K562 (cell line): Measurements from ENCODE around the gene RPN1. TPM values are rescaled to one million over a fixed set of nuclear protein-coding genes. Genes with fewer than 3 reads are reported as not detected.

Source experiments
- ARID2 ChIP-seq: fragments of 450-650 bp; IDR thresholded peaks from 2 replicates; pipeline ENCODE4 v1.6.1; 2017; ENCODE audit warnings: antibody characterized with exemption, mild to moderate bottlenecking
- ATF7 ChIP-seq: fragments of 450-650 bp; IDR thresholded peaks from 2 replicates; pipeline ENCODE4 v1.7.1; 2014; ENCODE audit warnings: mild to moderate bottlenecking, moderate library complexity
- CCAR2 ChIP-seq: fragments of 200-400 bp; formaldehyde crosslinking; IDR thresholded peaks from 2 replicates; pipeline ENCODE4 v1.6.1; 2017; ENCODE audit warnings: mild to moderate bottlenecking, low read depth, low read length
- EWSR1 ChIP-seq: fragments of 450-650 bp; IDR thresholded peaks from 2 replicates; pipeline ENCODE4 v1.6.1; 2018; ENCODE audit warnings: borderline replicate concordance, mild to moderate bottlenecking, low read depth, moderate library complexity; ENCODE audit not compliant: partially characterized antibody
- HMG20A ChIP-seq: fragments of 450-650 bp; formaldehyde crosslinking; conservative IDR thresholded peaks from 2 replicates; pipeline ENCODE4 v1.4.0; 2020; ENCODE audit warnings: mild to moderate bottlenecking, mixed read lengths
- HNRNPUL1 ChIP-seq: fragments of 200-400 bp; formaldehyde crosslinking; IDR thresholded peaks from 2 replicates; pipeline ENCODE4 v1.6.1; 2017; ENCODE audit warnings: low read length
- KLF6 ChIP-seq: fragments of 250-450 bp; sonication (Bioruptor Pico); IDR thresholded peaks from 2 replicates; pipeline ENCODE4 v1.4.0; 2020; ENCODE audit warnings: mild to moderate bottlenecking, moderate library complexity, borderline replicate concordance
- MCM3 ChIP-seq: fragments of 450-650 bp; IDR thresholded peaks from 2 replicates; pipeline ENCODE4 v1.6.1; 2016
- NRF1 ChIP-seq, 2 experiments: fragments of 450-650 bp; IDR thresholded peaks in 1 of 2; conservative IDR thresholded peaks in 1 of 2; 2 replicates each; pipeline ENCODE4 v1.6.1; 2014; ENCODE audit warnings: mild to moderate bottlenecking in 2 of 2
- POLR2AphosphoS2 ChIP-seq: IDR thresholded peaks from 2 replicates; pipeline ENCODE4 v1.6.1; 2012; ENCODE audit warnings: low read length, improper control_type of control experiment
- POLR2B ChIP-seq: fragments of 450-650 bp; IDR thresholded peaks from 2 replicates; pipeline ENCODE4 v1.6.1; 2018; ENCODE audit warnings: low read depth; ENCODE audit not compliant: partially characterized antibody
- PYGO2 ChIP-seq: fragments of 450-650 bp; IDR thresholded peaks from 2 replicates; pipeline ENCODE4 v1.6.1; 2016; ENCODE audit warnings: mild to moderate bottlenecking, missing genetic modification characterization, moderate library complexity, missing compliant biosample characterization
- RB1 ChIP-seq: fragments of 450-650 bp; IDR thresholded peaks from 2 replicates; pipeline ENCODE4 v1.6.1; 2017; ENCODE audit warnings: low read depth, mild to moderate bottlenecking
- SAFB2 ChIP-seq: fragments of 200-400 bp; formaldehyde crosslinking; IDR thresholded peaks from 2 replicates; pipeline ENCODE4 v1.6.1; 2018; ENCODE audit warnings: borderline replicate concordance, low read length, low read depth, moderate library complexity; ENCODE audit not compliant: severe bottlenecking
- SIN3A ChIP-seq, 2 experiments: fragments of 150-350 bp in 1 of 2; IDR thresholded peaks; 2 replicates each; pipeline ENCODE4 v1.6.1; 2011 to 2016; ENCODE audit warnings: borderline replicate concordance in 2 of 2, low read depth in 2 of 2, low read length in 2 of 2, mild to moderate bottlenecking in 2 of 2, moderate library complexity in 2 of 2; ENCODE audit not compliant: control insufficient read depth in 1 of 2
- TRIM24 ChIP-seq, 2 experiments: fragments of 450-650 bp; IDR thresholded peaks; 2 replicates each; pipeline ENCODE4 v1.6.1; 2016
- ZFP1 ChIP-seq: fragments of 450-650 bp; formaldehyde crosslinking; IDR thresholded peaks from 2 replicates; pipeline ENCODE4 v1.4.0; 2020; ENCODE audit warnings: mild to moderate bottlenecking, mixed read lengths
- ZNF12 ChIP-seq: sonication (generic); formaldehyde crosslinking; IDR thresholded peaks from 2 replicates; pipeline ENCODE4 v1.4.0; 2020; ENCODE audit warnings: mild to moderate bottlenecking, missing genetic modification reagents
- ZNF445 ChIP-seq: fragments of 250-450 bp; sonication (Bioruptor Pico); IDR thresholded peaks from 2 replicates; pipeline ENCODE4 v1.4.0; 2020; ENCODE audit warnings: low read depth, mild to moderate bottlenecking, moderate library complexity
- ZSCAN32 ChIP-seq: fragments of 450-650 bp; formaldehyde crosslinking; IDR thresholded peaks from 2 replicates; pipeline ENCODE4 v1.4.0; 2020; ENCODE audit warnings: mild to moderate bottlenecking, moderate library complexity
- polyA plus RNA-seq, 8 experiments: library from polyadenylated mRNA; depleted of rRNA in 4 of 8; stranded (reverse) in 5 of 8; unstranded in 3 of 8; fragments of >200 nt; fragmentation: Nextera tagmentation in 2 of 8; fragmentation: Illumina TruSeq in 1 of 8; extraction: Ambion mirVana in 2 of 8; extraction: Trizol in 1 of 8; gene quantifications; 2 replicates each; pipeline versions ENCODE4 v1.2.1 to v1.2.3, GENCODE V29; 2011 to 2014; ENCODE audit warnings: inconsistent platforms in 1 of 8, missing spikeins in 1 of 8
- total RNA-seq, 7 experiments: library from RNA; depleted of rRNA in 6 of 7; stranded (reverse); fragments of >200 nt in 6 of 7; fragmentation: Illumina TruSeq in 2 of 7; extraction: Trizol in 2 of 7; gene quantifications; 2 replicates each; pipeline versions ENCODE4 v1.2.1 to v1.2.3, GENCODE V29; 2011 to 2021; ENCODE audit warnings: low replicate concordance in 1 of 7
- TF ChIP-seq, protein P1 (sequence below): fragments of 450-650 bp; IDR thresholded peaks from 2 replicates; pipeline ENCODE4 v1.6.1; 2016
- TF ChIP-seq, protein P2 (sequence below): fragments of 200-800 bp; sonication (Bioruptor generic); IDR thresholded peaks from 2 replicates; pipeline ENCODE4 v1.6.1; 2017; ENCODE audit warnings: missing genetic modification characterization, missing compliant biosample characterization
- TF ChIP-seq, protein P3 (sequence below): sonication (generic); formaldehyde crosslinking; IDR thresholded peaks from 2 replicates; pipeline ENCODE4 v1.8.0; 2022; ENCODE audit warnings: mild to moderate bottlenecking, missing genetic modification reagents

Gene RPN1
- total and polyA plus RNA-seq, 9 of the 15 experiments (the other 6 are each of a cell fraction or from before 2014, with no cell fraction given): 39.5 to 300 (median 148) TPM

DNA sequence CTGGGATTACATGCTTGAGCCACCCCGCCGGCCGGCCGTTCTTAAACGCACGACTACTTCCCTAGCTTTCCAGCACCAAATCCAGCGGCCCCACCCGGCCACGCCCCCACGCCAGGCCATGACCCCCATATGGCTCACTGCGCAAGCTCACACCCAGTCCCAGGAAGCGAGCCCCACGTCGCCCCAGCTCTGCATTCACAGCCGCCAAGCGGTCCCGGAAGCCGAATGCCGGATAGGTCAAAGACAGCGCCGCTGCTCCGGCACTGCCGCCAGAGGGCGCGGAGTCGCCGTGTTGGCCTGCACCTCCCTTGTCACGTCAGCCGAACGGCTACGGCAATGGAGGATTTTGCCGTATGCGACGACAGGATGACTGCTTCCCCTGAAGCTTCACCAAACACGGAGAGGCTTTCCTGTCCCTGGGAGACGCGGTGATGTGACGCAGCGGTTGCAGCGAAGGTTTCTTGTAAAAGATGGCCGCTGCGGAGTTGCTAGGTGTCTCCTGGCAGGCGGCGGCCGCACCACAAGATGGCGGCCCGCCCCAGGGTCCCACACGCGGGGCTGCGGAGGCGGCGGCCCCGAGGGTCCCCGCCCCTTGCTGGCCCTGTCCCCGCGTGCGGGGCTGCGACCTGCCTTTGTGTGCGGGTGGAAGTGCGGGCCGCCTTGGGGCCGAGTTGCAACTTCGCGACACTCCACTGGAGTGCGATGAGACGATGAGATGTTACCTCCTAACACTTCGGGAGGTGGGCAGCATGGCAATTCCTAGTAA is 30.2 kb upstream of the RPN1 start (continued):
- TF ChIP-seq, protein P1, sequence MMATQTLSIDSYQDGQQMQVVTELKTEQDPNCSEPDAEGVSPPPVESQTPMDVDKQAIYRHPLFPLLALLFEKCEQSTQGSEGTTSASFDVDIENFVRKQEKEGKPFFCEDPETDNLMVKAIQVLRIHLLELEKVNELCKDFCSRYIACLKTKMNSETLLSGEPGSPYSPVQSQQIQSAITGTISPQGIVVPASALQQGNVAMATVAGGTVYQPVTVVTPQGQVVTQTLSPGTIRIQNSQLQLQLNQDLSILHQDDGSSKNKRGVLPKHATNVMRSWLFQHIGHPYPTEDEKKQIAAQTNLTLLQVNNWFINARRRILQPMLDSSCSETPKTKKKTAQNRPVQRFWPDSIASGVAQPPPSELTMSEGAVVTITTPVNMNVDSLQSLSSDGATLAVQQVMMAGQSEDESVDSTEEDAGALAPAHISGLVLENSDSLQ: peak; percentile 63
- no peak for TF ChIP-seq ZFP1 (CRISPR knock-in tag)
- TF ChIP-seq RB1: peak; percentile 41
- TF ChIP-seq NRF1 (conservative IDR thresholded peaks at IDR 0.05 in 1 of 2, IDR thresholded peaks at IDR 0.05 in 1 of 2): peak; percentile 92 to 93
- no peak for TF ChIP-seq ZNF12 (CRISPR knock-in tag)
- peak; percentile 84 for TF ChIP-seq ATF7
- TF ChIP-seq SIN3A (IDR thresholded peaks at IDR 0.05; ENCODE audit: borderline replicate concordance in 2 of 2, control insufficient read depth in 1 of 2, low read depth in 2 of 2, low read length in 2 of 2): peak; percentile 49 to 52; a peak in 1 of 4 replicates
- no peak for TF ChIP-seq HNRNPUL1
- no peak for TF ChIP-seq ARID2
- no peak for TF ChIP-seq SAFB2
- TF ChIP-seq KLF6: peak; percentile 79; the same call in 1 of the 2 replicates
- no peak for TF ChIP-seq CCAR2
- no peak for TF ChIP-seq MCM3
- TF ChIP-seq, protein P2, sequence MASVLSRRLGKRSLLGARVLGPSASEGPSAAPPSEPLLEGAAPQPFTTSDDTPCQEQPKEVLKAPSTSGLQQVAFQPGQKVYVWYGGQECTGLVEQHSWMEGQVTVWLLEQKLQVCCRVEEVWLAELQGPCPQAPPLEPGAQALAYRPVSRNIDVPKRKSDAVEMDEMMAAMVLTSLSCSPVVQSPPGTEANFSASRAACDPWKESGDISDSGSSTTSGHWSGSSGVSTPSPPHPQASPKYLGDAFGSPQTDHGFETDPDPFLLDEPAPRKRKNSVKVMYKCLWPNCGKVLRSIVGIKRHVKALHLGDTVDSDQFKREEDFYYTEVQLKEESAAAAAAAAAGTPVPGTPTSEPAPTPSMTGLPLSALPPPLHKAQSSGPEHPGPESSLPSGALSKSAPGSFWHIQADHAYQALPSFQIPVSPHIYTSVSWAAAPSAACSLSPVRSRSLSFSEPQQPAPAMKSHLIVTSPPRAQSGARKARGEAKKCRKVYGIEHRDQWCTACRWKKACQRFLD: peak; percentile 29; the same call in 1 of the 2 replicates
- TF ChIP-seq EWSR1: no peak
- peak in 1 of 2 experiments; percentile 8; a peak in 1 of 4 replicates for TF ChIP-seq TRIM24 (IDR thresholded peaks at IDR 0.05)
- TF ChIP-seq POLR2B: no peak
- TF ChIP-seq ZNF445 (CRISPR knock-in tag): no peak
- TF ChIP-seq, protein P3, sequence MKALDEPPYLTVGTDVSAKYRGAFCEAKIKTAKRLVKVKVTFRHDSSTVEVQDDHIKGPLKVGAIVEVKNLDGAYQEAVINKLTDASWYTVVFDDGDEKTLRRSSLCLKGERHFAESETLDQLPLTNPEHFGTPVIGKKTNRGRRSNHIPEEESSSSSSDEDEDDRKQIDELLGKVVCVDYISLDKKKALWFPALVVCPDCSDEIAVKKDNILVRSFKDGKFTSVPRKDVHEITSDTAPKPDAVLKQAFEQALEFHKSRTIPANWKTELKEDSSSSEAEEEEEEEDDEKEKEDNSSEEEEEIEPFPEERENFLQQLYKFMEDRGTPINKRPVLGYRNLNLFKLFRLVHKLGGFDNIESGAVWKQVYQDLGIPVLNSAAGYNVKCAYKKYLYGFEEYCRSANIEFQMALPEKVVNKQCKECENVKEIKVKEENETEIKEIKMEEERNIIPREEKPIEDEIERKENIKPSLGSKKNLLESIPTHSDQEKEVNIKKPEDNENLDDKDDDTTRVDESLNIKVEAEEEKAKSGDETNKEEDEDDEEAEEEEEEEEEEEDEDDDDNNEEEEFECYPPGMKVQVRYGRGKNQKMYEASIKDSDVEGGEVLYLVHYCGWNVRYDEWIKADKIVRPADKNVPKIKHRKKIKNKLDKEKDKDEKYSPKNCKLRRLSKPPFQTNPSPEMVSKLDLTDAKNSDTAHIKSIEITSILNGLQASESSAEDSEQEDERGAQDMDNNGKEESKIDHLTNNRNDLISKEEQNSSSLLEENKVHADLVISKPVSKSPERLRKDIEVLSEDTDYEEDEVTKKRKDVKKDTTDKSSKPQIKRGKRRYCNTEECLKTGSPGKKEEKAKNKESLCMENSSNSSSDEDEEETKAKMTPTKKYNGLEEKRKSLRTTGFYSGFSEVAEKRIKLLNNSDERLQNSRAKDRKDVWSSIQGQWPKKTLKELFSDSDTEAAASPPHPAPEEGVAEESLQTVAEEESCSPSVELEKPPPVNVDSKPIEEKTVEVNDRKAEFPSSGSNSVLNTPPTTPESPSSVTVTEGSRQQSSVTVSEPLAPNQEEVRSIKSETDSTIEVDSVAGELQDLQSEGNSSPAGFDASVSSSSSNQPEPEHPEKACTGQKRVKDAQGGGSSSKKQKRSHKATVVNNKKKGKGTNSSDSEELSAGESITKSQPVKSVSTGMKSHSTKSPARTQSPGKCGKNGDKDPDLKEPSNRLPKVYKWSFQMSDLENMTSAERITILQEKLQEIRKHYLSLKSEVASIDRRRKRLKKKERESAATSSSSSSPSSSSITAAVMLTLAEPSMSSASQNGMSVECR (CRISPR knock-in tag): peak; percentile 47
- no peak for TF ChIP-seq ZSCAN32
- TF ChIP-seq HMG20A: no peak
- no peak for TF ChIP-seq POLR2AphosphoS2
- TF ChIP-seq PYGO2 (tag): no peak
